ENCODE results near the gene KIF5C. TPM values are rescaled to one million over a fixed set of nuclear protein-coding genes. Genes with fewer than 3 reads are reported as not detected.

The KIF5C gene
- total RNA-seq, 1 donor: 0.36 TPM

GRCh38 chr2:148936857-148937450 is 61.9 kb downstream of the KIF5C start:
- DNase-seq (ENCODE audit: insufficient read length, low spot score, missing footprints): no peak
- no peaks in the 10 kb centered on the region for H3K36me3 ChIP-seq (ENCODE audit: insufficient read depth, low read length)
- H2AFZ ChIP-seq (ENCODE audit: low read length): no peak overlapping the region
- H4K20me1 ChIP-seq (ENCODE audit: insufficient read depth, low read length): no peaks in the 10 kb centered on the region
- H3K4me3 ChIP-seq (ENCODE audit: insufficient read depth, low read length): no peak overlapping the region
- no peaks in the 10 kb centered on the region for H3K79me2 ChIP-seq (ENCODE audit: insufficient read depth, low read length)
- H3K4me2 ChIP-seq (ENCODE audit: insufficient read depth, low read length): no peak overlapping the region
- H3K4me1 ChIP-seq (ENCODE audit: insufficient read depth, low read length): no peaks in the 10 kb centered on the region
- H3K27ac ChIP-seq (ENCODE audit: low read depth, low read length): no peak overlapping the region
- H3K9me3 ChIP-seq (ENCODE audit: low read depth, low read length): no peaks in the 10 kb centered on the region
- H3K27me3 ChIP-seq (ENCODE audit: insufficient read depth, low read length): no peaks in the 10 kb centered on the region
- peak; percentile 6 for TF ChIP-seq CTCF (IDR thresholded peaks at IDR 0.05; ENCODE audit: extremely low read depth, low read depth, low read length)

DNA sequence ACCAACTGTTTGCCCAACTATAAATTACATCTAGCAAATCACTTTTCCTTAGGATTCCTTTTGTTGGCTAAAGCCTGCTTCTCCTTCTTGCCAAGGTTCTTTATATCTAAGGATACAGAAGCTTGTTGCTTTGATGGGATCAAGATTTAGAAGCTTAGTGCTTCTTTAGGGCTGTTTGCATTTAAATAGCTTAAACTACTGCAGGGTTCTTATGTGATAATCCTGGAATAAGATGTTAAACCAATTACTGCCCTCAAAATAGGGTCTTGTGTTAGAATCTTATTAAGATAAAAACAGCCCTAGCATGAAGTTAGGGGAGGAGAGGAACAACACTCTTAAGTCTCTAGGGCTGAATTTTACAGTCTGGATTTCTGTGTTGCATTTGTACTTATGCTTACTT is 64.2 kb downstream of the KIF5C start:
- Histone ChIP-seq H3K79me2 (ENCODE audit: insufficient read depth, low read length) (no peaks in the 10 kb centered on the region), H3K27ac (ENCODE audit: low read depth, low read length) (no peak overlapping the region), H3K4me3 (ENCODE audit: insufficient read depth, low read length) (no peak overlapping the region), H4K20me1 (ENCODE audit: insufficient read depth, low read length) (no peaks in the 10 kb centered on the region), H3K27me3 (ENCODE audit: insufficient read depth, low read length) (no peaks in the 10 kb centered on the region), H3K4me2 (ENCODE audit: insufficient read depth, low read length) (no peak overlapping the region), H3K36me3 (ENCODE audit: insufficient read depth, low read length) (no peaks in the 10 kb centered on the region), H2AFZ (ENCODE audit: low read length) (no peak overlapping the region), H3K4me1 (ENCODE audit: insufficient read depth, low read length) (no peaks in the 10 kb centered on the region), H3K9me3 (ENCODE audit: low read depth, low read length) (no peaks in the 10 kb centered on the region)
- DNase-seq (ENCODE audit: insufficient read length, low spot score, missing footprints): no peak
- TF ChIP-seq CTCF (IDR thresholded peaks at IDR 0.05; ENCODE audit: extremely low read depth, low read depth, low read length): no peak

DNA sequence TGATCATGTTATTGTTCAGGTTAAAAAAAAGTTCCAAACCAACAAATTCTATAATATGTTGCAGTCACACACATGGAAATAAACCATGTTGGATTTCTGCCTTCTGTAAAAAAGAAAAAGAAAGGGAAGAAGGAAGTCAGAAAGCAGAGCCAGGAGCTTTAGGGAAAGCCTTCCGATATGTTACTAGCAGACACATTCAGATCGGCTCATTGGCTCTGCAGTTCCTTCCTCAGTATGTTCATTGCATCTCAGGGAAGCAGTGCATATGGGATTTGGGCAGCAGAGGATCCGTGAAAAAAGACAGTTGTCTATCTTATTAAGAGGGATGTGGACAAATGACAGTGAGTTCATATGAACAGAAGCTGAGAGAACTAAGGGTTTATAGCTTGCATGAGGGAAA is 68.1 kb downstream of the KIF5C start:
- no peaks in the 10 kb centered on the region for H3K4me1 ChIP-seq (ENCODE audit: insufficient read depth, low read length)
- no peak overlapping the region for H2AFZ ChIP-seq (ENCODE audit: low read length)
- no peak for DNase-seq (ENCODE audit: insufficient read length, low spot score, missing footprints)
- no peak overlapping the region for H3K27ac ChIP-seq (ENCODE audit: low read depth, low read length)
- no peaks in the 10 kb centered on the region for H3K9me3 ChIP-seq (ENCODE audit: low read depth, low read length)
- no peaks in the 10 kb centered on the region for H3K27me3 ChIP-seq (ENCODE audit: insufficient read depth, low read length)
- H3K36me3 ChIP-seq (ENCODE audit: insufficient read depth, low read length): no peaks in the 10 kb centered on the region
- no peaks in the 10 kb centered on the region for H3K79me2 ChIP-seq (ENCODE audit: insufficient read depth, low read length)
- H3K4me2 ChIP-seq (ENCODE audit: insufficient read depth, low read length): no peak overlapping the region
- no peaks in the 10 kb centered on the region for H4K20me1 ChIP-seq (ENCODE audit: insufficient read depth, low read length)
- H3K4me3 ChIP-seq (ENCODE audit: insufficient read depth, low read length): no peak overlapping the region
- no peak for TF ChIP-seq CTCF (IDR thresholded peaks at IDR 0.05; ENCODE audit: extremely low read depth, low read depth, low read length)

GRCh38 chr2:148944536-148944935 is 69.5 kb downstream of the KIF5C start:
- H3K4me2 ChIP-seq (ENCODE audit: insufficient read depth, low read length): no peak overlapping the region
- H3K9me3 ChIP-seq (ENCODE audit: low read depth, low read length): no peaks in the 10 kb centered on the region
- H4K20me1 ChIP-seq (ENCODE audit: insufficient read depth, low read length): no peaks in the 10 kb centered on the region
- no peaks in the 10 kb centered on the region for H3K36me3 ChIP-seq (ENCODE audit: insufficient read depth, low read length)
- TF ChIP-seq CTCF (IDR thresholded peaks at IDR 0.05; ENCODE audit: extremely low read depth, low read depth, low read length): no peak
- DNase-seq (ENCODE audit: insufficient read length, low spot score, missing footprints): no peak
- H3K4me3 ChIP-seq (ENCODE audit: insufficient read depth, low read length): no peak overlapping the region
- H3K79me2 ChIP-seq (ENCODE audit: insufficient read depth, low read length): no peaks in the 10 kb centered on the region
- H2AFZ ChIP-seq (ENCODE audit: low read length): no peak overlapping the region
- no peaks in the 10 kb centered on the region for H3K27me3 ChIP-seq (ENCODE audit: insufficient read depth, low read length)
- H3K4me1 ChIP-seq (ENCODE audit: insufficient read depth, low read length): no peaks in the 10 kb centered on the region
- H3K27ac ChIP-seq (ENCODE audit: low read depth, low read length): no peak overlapping the region
